ENCODE measurements around the gene CNIH3. TPM values are rescaled to one million over a fixed set of nuclear protein-coding genes. Genes with fewer than 3 reads are reported as not detected.

The CNIH3 gene
- total RNA-seq, 4 donors from 2014 or later, result 0.81 to 2.2 (median 1.4) TPM

DNA sequence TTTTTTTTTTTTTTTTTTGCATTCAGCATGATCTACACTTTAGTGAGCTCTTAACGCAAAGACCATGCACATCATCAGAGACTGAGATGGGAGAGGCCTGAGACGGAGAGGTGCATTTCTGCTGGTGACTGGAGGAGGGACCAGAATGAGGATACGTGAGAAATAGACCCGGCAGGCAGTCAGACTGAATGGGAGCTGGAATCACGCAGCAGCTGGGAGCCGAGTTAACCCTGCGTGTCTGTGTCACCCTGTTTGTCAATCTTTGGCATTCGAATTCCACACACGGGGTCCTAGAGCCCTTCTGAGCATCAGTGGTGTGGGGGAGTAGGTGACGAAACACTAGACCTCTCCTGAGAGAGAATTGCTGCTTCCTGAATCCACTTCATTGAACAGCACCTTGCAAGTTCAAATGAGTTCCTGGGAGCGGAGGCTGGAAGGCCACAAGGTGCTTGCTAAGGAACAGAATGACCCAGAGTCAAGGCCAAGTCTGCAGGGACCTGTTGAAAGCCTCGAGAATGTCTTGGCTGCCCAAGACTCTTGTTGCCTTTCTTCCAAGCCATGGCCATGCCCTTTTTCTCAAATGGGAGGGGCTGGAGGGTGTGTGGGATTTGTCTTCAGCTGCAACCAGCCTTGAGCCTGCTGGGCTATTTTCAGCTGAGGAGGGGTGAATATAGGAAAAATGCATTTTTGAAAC lies 123.3 kb downstream of the CNIH3 start:
- Histone ChIP-seq H3K9me3 (no peaks in the 10 kb centered on the region), H3K27ac (no peak overlapping the region), H3K4me1 (peaks cover 0 to 53% (median 19%) of the 10 kb centered on the region in 3 donors), H3K27me3 (no peaks in the 10 kb centered on the region), H3K36me3 (no peaks in the 10 kb centered on the region), H3K4me3 (no peak overlapping the region)
- ATAC-seq, result no peak
- 50 to 89% methylated on average over 1 to 8 of the region's 12 CpGs for WGBS, 2 donors (ENCODE audit: low coverage in 1 of 2)
- TF ChIP-seq CTCF (IDR thresholded peaks at IDR 0.05) (no peak), EP300 (IDR thresholded peaks at IDR 0.05) (no peak), POLR2AphosphoS5 (IDR thresholded peaks at IDR 0.05) (no peak), POLR2A (IDR thresholded peaks at IDR 0.05) (no peak)

DNA sequence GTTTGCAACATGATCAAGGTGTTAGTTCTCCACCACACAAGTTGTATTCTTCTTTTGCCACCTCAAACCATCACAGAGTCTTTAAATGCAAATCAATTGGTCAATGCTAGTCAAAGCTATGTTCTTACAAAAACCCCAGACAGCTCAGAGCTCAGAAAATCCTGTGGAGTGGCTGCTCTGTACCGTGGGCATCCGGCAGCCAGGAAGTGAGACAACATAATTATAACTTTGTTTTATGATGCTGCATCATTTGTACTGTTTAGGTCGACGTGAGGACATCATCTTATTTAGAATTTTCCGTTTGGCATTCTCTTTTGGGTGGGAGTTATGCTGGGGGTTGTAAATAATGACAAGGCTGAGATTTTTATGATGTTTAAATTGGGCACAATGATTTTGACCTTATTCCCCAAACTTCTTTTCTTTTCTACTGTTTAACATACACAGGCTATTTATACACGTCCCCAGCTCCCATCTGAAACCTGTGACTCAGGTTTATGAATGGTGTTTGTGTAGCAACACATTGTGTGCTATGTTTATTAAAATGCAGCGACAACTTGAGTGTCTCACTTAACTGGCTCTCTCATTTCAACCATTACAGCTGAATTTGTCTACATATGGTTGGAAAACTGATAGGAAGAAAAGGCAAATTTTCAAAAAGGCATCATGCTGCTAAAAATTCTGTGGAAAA lies 124.0 kb downstream of the CNIH3 start:
- 62 to 73% methylated on average over 6 to 7 of the region's 7 CpGs for WGBS, 2 donors (ENCODE audit: low coverage in 1 of 2)
- Histone ChIP-seq H3K36me3 (no peaks in the 10 kb centered on the region), H3K27ac (no peak overlapping the region), H3K27me3 (no peaks in the 10 kb centered on the region), H3K4me1 (peaks cover 0 to 53% (median 19%) of the 10 kb centered on the region in 3 donors), H3K9me3 (no peaks in the 10 kb centered on the region), H3K4me3 (no peak overlapping the region)
- ATAC-seq, result no peak
- TF ChIP-seq CTCF (IDR thresholded peaks at IDR 0.05), result no peak
- TF ChIP-seq EP300 (IDR thresholded peaks at IDR 0.05), result no peak
- no peak for TF ChIP-seq POLR2AphosphoS5 (IDR thresholded peaks at IDR 0.05)
- no peak for TF ChIP-seq POLR2A (IDR thresholded peaks at IDR 0.05)

DNA sequence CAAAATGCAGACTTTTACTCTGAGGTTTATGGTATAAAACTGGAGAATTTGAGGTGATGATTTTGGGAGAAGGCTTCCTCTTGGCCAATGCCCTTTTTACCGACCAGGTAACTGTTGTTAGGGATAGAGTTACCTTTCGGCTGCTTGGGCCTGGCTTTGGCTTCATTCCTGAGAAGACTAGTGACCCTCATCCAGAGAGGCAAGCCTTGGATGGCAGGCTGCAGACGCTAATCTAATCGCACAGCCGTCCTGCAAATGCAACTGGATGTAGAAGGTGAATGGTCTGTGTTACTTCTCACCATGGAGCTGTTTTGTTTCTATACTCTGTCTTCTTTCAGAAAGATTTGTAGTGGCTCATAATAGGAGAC lies 124.6 kb downstream of the CNIH3 start:
- no peaks in the 10 kb centered on the region for H3K36me3 ChIP-seq
- no peak for ATAC-seq
- TF ChIP-seq POLR2A (IDR thresholded peaks at IDR 0.05), result no peak
- no peak for TF ChIP-seq POLR2AphosphoS5 (IDR thresholded peaks at IDR 0.05)
- no peak for TF ChIP-seq EP300 (IDR thresholded peaks at IDR 0.05)
- TF ChIP-seq CTCF (IDR thresholded peaks at IDR 0.05), result no peak
- no peaks in the 10 kb centered on the region for H3K27me3 ChIP-seq
- no peaks in the 10 kb centered on the region for H3K9me3 ChIP-seq
- no peak overlapping the region for H3K27ac ChIP-seq
- H3K4me3 ChIP-seq, result no peak overlapping the region
- peaks cover 0 to 53% (median 19%) of the 10 kb centered on the region in 3 donors for H3K4me1 ChIP-seq
- WGBS, 2 donors (ENCODE audit: low coverage in 1 of 2), result 50 to 94% methylated on average over 4 to 5 of the region's 5 CpGs

DNA sequence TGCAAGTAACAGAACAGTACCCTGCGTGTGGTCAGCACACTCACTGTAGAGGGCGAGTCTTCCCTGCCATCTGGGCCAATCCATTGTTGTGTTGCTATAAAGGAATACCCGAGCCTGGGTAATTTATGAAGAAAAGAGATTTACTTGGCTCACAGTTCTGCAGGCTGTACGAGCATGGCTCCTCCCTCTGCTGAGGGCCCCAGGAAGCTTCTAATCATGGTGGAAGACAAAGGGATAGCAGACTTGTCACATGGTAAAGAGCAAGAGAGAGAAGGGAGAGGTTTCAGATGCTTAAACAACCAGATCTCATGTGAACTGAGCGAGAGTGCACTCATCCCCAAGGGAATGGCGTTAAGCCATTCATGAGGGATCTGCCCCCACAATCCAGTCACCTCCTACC lies 126.2 kb downstream of the CNIH3 start:
- ATAC-seq, result no peak
- Histone ChIP-seq H3K36me3 (no peaks in the 10 kb centered on the region), H3K4me1 (peaks cover 0 to 40% (median 10%) of the 10 kb centered on the region in 3 donors), H3K27ac (no peak overlapping the region), H3K9me3 (no peaks in the 10 kb centered on the region), H3K27me3 (no peaks in the 10 kb centered on the region), H3K4me3 (no peak overlapping the region)
- TF ChIP-seq POLR2AphosphoS5 (IDR thresholded peaks at IDR 0.05) (no peak), CTCF (IDR thresholded peaks at IDR 0.05) (no peak), EP300 (IDR thresholded peaks at IDR 0.05) (no peak), POLR2A (IDR thresholded peaks at IDR 0.05) (no peak)
- 84 to 92% methylated on average over 2 to 4 of the region's 6 CpGs for whole genome bisulfite sequencing, 2 donors (ENCODE audit: low coverage in 1 of 2)
